Endothelial cell of umbilical vein (primary cell): ENCODE results near the gene EPS8.

ENCODE experiments used
- CTCF ChIP-seq, 2 donors: IDR thresholded peaks; 1 replicate in 1 of 2; 2 replicates in 1 of 2; pipeline ENCODE4 v1.5.1; 2011; ENCODE audit warnings: low read length in 2 of 2, mild to moderate bottlenecking in 2 of 2, moderate library complexity in 2 of 2, control low read depth in 1 of 2, inconsistent platforms in 1 of 2, low read depth in 1 of 2; ENCODE audit not compliant: insufficient read depth in 1 of 2; ENCODE audit errors: extremely low read depth in 1 of 2
- EZH2 ChIP-seq: IDR thresholded peaks from 2 replicates; pipeline ENCODE4 v1.6.1; 2012; ENCODE audit warnings: borderline replicate concordance, low read depth, mild to moderate bottlenecking, moderate library complexity, low read length, inconsistent platforms; ENCODE audit not compliant: severe bottlenecking
- FOS ChIP-seq: IDR thresholded peaks from 2 replicates; pipeline ENCODE4 v1.6.1; 2011; ENCODE audit warnings: mild to moderate bottlenecking, low read length, moderate library complexity, borderline replicate concordance; ENCODE audit not compliant: insufficient read depth
- JUN ChIP-seq: IDR thresholded peaks from 2 replicates; pipeline ENCODE4 v1.6.1; 2011; ENCODE audit warnings: borderline replicate concordance, low read depth; ENCODE audit not compliant: insufficient read length, insufficient read depth
- MAX ChIP-seq: IDR thresholded peaks from 2 replicates; pipeline ENCODE4 v1.6.1; 2011; ENCODE audit not compliant: insufficient read depth, insufficient read length
- POLR2A ChIP-seq: IDR thresholded peaks from 2 replicates; pipeline ENCODE4 v1.6.1; 2012; ENCODE audit warnings: low read depth, mild to moderate bottlenecking, control low read depth, low read length
- POLR2AphosphoS5 ChIP-seq: IDR thresholded peaks from 2 replicates; pipeline ENCODE4 v1.6.1; 2012; ENCODE audit warnings: low read depth, mild to moderate bottlenecking, control low read depth, low read length, moderate library complexity; ENCODE audit not compliant: insufficient read depth

- TF ChIP-seq CTCF (IDR thresholded peaks at IDR 0.05; ENCODE audit: extremely low read depth in 1 of 2, insufficient read depth in 1 of 2, low read depth in 1 of 2, low read length in 2 of 2) = no peak
- no peak for TF ChIP-seq FOS
- TF ChIP-seq POLR2A = no peak
- TF ChIP-seq EZH2 = no peak
- TF ChIP-seq POLR2AphosphoS5 = no peak
- no peak for TF ChIP-seq JUN
- TF ChIP-seq MAX = no peak
These were observed 17.6 kb upstream of the EPS8 start for GRCh38 chr12:15806826-15807225.
